Upper lobe of right lung (tissue), 1 donor: Measurements from ENCODE around the gene PIK3R2. TPM values are rescaled to one million over a fixed set of nuclear protein-coding genes. Genes with fewer than 3 reads are reported as not detected.
A peak's percentile ranks its signal among the peaks of the same experiment; 100 is the strongest.

ENCODE experiments used
- ATAC-seq: fragments of 200-7000 bp; cut with Tn5 transposase; one replicate; pipeline ENCODE4 v1.9.1; 2020; ENCODE audit warnings: mild to moderate bottlenecking, moderate library complexity
- DNase-seq: peaks from one replicate; pipeline ENCODE4 v3.0.0-alpha.2; 2020
- H3K27ac ChIP-seq: fragments of 200-600 bp; one replicate; pipeline ENCODE4 v1.8.0; 2022
- H3K27me3 ChIP-seq: fragments of 200-600 bp; one replicate; pipeline ENCODE4 v1.8.0; 2022; ENCODE audit warnings: mild to moderate bottlenecking
- H3K36me3 ChIP-seq: fragments of 200-600 bp; one replicate; pipeline ENCODE4 v1.8.0; 2022
- H3K4me1 ChIP-seq: fragments of 200-600 bp; one replicate; pipeline ENCODE4 v1.8.0; 2022
- H3K4me3 ChIP-seq: fragments of 200-600 bp; one replicate; pipeline ENCODE4 v1.8.0; 2022; ENCODE audit warnings: mild to moderate bottlenecking
- H3K9me3 ChIP-seq: fragments of 200-600 bp; one replicate; pipeline ENCODE4 v1.8.0; 2022
- CTCF ChIP-seq: fragments of 200-600 bp; IDR thresholded peaks from one replicate; pipeline ENCODE4 v1.8.0; 2022; ENCODE audit warnings: antibody characterized with exemption
- intact Hi-C: fragments of 100-400 bp; cut with DNase I; formaldehyde crosslinking; loops from one replicate; pipeline ENCODE4 v1.11.0; 2022
- total RNA-seq: library from RNA; stranded (reverse); fragmentation: NEBNext Ultra II Directional; extraction: Animal tissue kit (Norgen Biotek cat#: 25700); gene quantifications from one replicate; pipeline ENCODE4 v1.2.1, GENCODE V29; 2021
- donor health status: DM: no; HTN: yes; CAD: no; lungs with severe emphysema.

Gene PIK3R2
- total RNA-seq, 1 donor from 2014 or later: 24.2 TPM

GRCh38 chr19:18135712-18136584 lies 17.0 kb upstream of the PIK3R2 start:
- intact Hi-C loops: no loop called here
- H3K27me3 ChIP-seq: no peaks in the 10 kb centered on the region
- no peaks in the 10 kb centered on the region for H3K9me3 ChIP-seq
- H3K36me3 ChIP-seq: peaks cover 64% of the 10 kb centered on the region
- no peak for DNase-seq
- no peak overlapping the region for H3K27ac ChIP-seq
- no peak for ATAC-seq
- TF ChIP-seq CTCF: no peak
- no peaks in the 10 kb centered on the region for H3K4me1 ChIP-seq
- H3K4me3 ChIP-seq: no peak overlapping the region

GRCh38 chr19:18137242-18137641 lies 15.7 kb upstream of the PIK3R2 start:
- H3K4me1 ChIP-seq: no peaks in the 10 kb centered on the region
- H3K9me3 ChIP-seq: no peaks in the 10 kb centered on the region
- DNase-seq (no peak), ATAC-seq (no peak)
- no peak for TF ChIP-seq CTCF
- no peaks in the 10 kb centered on the region for H3K27me3 ChIP-seq
- H3K36me3 ChIP-seq: peaks cover 63% of the 10 kb centered on the region
- no peak overlapping the region for H3K4me3 ChIP-seq
- intact Hi-C loops: no loop called here
- H3K27ac ChIP-seq: no peak overlapping the region

GRCh38 chr19:18137657-18138339 lies 15.2 kb upstream of the PIK3R2 start:
- H3K4me3 ChIP-seq: no peak overlapping the region
- no peaks in the 10 kb centered on the region for H3K4me1 ChIP-seq
- intact Hi-C loops: no loop called here
- no peaks in the 10 kb centered on the region for H3K9me3 ChIP-seq
- no peaks in the 10 kb centered on the region for H3K27me3 ChIP-seq
- H3K36me3 ChIP-seq: peaks cover 60% of the 10 kb centered on the region
- ATAC-seq (peak; percentile 42), DNase-seq (no peak)
- no peak overlapping the region for H3K27ac ChIP-seq
- TF ChIP-seq CTCF: no peak

GRCh38 chr19:18140473-18140872 lies 12.5 kb upstream of the PIK3R2 start:
- H3K36me3 ChIP-seq: peaks cover 68% of the 10 kb centered on the region

GRCh38 chr19:18141031-18141430 lies 11.9 kb upstream of the PIK3R2 start:
- H3K4me1 ChIP-seq: no peaks in the 10 kb centered on the region
- intact Hi-C loops: no loop called here
- H3K9me3 ChIP-seq: no peaks in the 10 kb centered on the region
- H3K27me3 ChIP-seq: no peaks in the 10 kb centered on the region
- H3K27ac ChIP-seq: no peak overlapping the region
- no peak for TF ChIP-seq CTCF
- no peak for ATAC-seq
- no peak for DNase-seq
- peaks cover 68% of the 10 kb centered on the region for H3K36me3 ChIP-seq
- no peak overlapping the region for H3K4me3 ChIP-seq

More at GRCh38 chr19:18140473-18140872, 12.5 kb upstream of the PIK3R2 start:
- Histone ChIP-seq H3K4me3 (no peak overlapping the region), H3K27ac (no peak overlapping the region), H3K9me3 (no peaks in the 10 kb centered on the region), H3K27me3 (no peaks in the 10 kb centered on the region), H3K4me1 (no peaks in the 10 kb centered on the region)
- no peak for TF ChIP-seq CTCF
- DNase-seq: no peak
- no peak for ATAC-seq
- intact Hi-C loops: no loop called here
